GM19328 (cell line): ENCODE data around the gene C19orf25.

Experiments
- ATAC-seq: cut with Tn5 transposase; IDR thresholded peaks from one replicate; pipeline ENCODE4 v1.9.1; 2021; ENCODE audit warnings: mild to moderate bottlenecking, moderate library complexity; ENCODE audit not compliant: unreplicated experiment

The C19orf25 gene

DNA sequence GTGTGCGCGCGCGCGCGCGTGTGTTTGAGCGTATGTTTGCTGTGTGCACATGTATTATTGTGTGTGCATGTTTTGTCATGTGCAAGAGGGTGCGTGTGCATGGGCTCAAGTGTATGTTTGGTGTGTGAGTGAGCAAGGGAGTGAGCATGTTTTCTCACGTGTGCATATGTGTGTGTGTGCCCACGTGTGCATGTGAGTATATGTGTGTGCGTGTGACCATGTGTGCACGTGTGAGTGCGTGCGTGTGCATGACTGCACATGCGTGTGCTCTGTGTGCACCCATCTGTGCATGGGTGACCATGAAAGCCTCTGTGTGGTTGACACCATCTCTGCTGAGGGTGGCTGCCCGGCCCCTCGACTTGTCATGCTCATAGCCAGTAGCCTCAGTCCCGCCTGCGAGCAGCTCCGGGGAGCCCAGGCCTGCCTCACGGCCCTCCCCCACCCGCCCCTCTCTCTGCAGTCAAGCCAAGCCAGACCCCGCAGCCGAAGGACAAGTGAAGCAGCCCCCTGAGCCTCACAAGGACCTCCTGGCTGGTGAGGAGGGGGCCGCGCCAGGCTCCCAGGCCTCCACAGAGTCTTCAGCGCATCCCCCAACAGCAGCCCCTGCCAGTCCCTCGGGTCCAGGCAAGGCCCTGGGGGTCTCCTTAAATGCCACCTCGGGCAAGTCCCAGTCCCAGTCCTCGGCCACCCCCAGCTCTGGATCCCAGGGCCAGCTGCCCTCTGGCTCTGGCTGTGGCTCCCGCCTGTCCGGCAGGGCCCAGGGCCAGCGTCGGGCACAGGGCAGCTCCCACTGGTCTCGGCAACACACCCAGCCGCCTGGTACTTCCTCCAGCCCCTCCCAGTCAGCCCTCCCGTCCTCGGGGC is 17.9 kb upstream of the C19orf25 start:
- no peak for ATAC-seq

DNA sequence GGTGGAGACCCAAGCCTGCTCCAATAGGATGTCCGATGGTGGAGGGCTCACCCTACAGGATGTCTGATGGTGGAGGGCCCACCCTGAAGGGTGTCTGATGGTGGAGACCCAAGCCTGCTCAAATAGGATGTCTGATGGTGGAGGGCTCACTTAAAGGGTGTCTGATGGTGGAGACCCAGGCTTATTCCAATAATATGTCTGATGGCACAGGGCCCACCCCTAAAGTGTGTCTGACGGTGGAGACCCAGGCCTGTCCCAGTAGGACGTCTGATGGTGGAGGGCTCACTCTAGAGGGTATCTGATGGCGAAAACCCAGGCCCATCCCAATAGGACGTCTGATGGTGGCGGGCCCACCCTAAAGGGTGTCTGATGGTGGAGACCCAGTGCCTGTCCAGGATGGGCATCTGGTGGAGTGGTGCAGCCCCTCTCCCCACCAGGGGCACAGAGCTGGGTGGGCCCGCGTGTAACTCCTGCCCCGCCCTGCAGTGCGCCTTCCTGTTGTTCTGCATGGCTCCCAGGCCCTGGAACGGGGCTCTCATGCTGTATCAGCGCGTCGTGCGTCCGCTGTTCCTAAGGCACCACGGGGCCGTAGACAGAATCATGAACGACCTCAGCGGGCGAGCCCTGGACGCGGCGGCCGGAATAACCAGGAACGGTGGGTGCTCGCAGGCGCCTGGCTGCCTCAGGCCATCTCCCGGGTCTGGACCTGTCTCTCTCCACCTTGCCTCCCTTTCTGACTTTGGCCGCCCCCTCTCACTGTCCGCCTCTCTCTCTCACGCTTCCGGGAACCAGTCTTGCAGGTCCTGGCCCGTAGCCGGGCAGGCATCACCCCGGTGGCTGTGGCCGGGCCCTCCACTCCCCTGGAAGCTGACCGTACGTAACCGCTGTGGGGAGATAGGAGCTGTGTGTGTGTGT is 17.0 kb upstream of the C19orf25 start:
- ATAC-seq = no peak

DNA sequence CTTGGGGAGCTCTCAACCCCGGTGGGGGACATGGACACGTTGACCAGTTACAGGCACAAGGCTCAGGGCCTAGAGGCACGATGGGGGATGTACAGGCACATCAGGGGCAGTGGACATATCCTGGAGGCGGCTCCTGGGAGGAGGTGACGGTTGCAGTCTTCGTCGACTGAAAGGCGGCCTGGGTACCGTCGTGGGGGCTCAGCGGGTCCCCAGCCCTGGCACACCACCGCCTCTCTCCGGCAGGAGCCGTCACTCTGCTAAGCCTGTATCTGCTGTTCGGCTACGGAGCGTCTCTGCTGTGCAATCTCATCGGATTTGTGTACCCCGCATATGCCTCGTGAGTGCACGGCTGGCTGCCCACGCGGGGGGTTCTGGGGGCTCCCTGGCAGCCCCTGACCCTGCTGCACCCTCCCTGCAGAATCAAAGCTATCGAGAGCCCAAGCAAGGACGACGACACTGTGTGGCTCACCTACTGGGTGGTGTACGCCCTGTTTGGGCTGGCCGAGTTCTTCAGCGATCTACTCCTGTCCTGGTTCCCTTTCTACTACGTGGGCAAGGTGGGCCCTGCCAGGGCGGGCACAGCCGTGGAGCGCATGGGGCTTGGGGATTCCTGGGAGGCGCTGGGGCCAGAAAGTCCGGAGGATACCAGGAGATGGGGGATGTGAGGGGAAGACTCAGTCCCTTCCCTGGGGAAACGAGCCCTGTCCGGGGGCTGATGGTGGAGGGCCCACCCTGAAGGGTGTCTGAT is 16.2 kb upstream of the C19orf25 start:
- no peak for ATAC-seq

DNA sequence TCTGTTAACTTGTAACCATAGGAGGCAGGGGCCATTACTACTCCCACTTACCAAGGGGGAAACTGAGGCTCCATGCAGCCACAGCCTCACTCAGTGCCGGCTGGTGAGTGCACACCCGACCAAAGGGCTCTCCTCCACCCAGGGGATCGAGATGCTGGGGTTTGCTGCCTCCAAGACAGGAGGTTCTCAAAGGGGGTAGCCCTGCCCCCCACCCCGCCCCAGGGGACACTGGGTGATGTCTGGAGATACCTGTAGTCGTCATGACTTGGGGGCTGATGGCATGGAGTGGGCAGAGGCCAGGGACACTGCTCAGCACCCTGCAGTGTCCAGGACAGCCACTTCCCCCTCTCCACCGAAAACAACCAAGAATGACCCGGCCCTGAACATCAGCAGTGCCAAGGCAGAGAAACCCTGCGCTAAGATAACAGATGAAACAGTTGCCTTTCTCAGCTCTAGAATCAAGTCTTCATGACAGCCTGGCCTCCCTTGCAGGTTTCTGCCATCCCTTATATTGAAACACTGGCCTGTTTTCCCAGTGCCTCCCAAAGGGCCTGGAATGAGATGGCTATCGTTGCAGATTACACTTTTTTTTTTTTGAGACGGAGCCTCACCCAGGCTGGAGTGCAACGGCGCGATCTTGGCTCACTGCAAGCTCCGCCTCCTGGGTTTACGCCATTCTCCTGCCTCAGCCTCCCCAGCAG is 15.2 kb upstream of the C19orf25 start:
- ATAC-seq = no peak

DNA sequence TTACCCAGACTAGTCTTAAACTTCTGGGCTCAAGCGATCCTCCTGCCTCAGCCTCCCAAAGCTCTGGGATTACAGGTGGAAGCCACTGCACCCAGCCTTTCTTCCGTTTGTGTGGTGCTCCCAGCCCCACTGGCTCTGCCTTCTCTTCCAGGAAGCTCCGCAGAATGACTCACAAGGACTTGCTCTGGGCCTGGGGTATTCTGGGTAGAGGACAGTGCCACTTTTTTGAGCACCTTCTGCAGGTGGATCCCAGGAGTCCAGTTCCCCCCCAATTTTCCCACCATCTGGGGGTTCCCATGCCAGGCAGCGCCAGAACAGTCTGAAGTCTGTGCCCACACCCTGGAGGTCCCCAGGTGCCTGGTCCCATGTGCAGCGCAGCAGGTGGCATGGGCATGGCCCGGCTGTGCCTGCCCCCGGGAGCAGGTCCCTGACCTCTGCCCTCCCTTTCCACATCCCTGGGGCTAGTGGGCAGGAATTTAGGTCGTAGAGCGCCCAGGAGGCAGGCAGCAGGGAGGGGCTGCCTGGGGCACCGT is 13.5 kb upstream of the C19orf25 start:
- ATAC-seq = no peak

DNA sequence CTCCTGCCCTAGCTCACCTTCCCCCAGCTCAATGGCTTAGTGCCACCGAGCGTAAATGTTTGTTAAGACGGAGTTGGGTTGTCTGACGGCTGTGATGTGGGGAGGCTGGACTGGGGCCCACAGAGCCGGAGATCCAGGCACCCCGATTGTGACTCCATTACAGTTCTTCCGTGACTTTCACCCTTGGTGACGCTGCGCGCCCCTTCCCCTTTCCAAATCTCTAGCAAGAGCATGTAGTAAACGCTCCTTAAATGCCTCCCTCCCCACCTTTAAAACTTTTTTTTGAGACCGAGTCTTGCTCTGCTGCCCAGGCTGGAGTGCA is 12.8 kb upstream of the C19orf25 start:
- ATAC-seq = no peak

DNA sequence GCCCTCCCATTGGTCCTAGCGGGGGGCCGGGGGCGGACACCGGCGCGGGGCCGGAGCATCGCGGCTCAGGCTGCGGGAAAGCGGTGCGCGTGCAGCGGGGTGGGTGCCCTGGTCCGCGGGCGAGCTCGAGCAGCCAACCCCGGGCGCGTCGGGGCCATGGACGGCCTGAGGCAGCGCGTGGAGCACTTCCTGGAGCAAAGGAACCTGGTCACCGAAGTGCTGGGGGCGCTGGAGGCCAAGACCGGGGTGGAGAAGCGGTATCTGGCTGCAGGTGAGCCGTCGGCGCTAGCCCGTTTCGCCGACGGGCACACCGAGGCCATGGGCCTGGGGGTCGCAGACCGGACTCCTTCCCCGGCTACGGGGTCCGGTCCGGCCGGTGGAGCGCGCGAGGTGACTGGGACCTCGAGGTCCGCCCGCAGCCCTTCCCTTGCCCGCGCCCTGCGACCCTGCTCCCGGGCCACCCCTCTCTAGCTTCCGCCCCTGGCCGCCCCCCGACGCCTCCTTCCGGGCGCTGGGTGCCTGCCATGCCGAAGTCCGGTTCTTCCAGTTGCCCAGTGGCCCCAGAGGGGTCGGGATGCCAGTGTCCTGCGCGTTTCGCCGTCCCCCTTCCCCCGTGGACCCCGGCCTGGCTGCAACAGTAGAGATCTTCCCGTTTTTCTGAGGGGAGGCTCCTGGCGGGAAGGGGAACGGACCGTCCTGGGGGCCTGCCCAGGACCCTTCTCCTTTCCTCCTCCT is 12.3 kb upstream of the C19orf25 start, which contains the start of gene REEP6:
Gene REEP6, plus strand, starts transcription at position 68 of the 735 bp plus-strand sequence. Its CDS starts 89 bp downstream, at position 157.
- no peak for ATAC-seq

DNA sequence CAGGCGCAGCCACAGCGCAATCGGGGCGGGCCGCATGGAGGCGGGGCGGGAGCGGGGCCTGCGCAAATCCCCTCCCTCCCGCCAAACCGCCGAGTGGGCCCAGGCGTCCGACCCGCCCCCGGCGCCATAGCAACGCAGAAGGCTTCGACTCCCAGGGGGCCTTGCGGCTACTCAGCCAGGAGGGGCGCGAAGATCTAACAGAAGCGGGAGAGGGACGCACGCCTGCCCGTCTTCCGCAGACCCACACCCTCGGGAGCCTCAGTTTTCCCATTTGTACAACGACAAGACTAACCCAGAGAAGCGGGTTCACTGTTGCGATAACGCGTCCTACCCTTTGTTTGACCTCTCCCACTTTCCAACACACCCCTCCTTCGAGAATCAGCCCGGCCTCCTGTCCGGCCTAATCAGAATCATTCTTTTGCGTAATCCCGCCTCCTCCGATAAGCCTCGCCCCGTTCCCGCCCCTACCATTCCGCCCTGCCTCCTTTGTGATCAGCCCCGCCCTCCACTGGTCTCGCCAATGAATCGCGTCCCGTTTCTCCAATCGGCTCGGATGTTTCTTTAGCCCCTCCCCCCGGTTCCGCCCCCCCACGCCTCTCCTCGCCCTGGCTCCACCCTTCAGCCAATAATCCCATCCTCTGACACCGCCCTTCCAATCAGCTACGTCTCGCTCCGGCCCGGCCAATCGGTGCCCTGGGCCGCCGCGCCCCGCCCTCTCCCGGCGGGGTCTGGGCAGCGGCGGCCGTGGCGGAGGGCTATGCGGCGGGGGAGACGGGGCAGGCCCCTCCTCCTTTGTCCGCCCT is 11.5 kb upstream of the C19orf25 start, which contains the start of gene PCSK4:
Gene PCSK4, minus strand, starts transcription at position 40 of the 803 bp plus-strand sequence. Its CDS starts 4 bp downstream, at position 36.
- peak; percentile 81 for ATAC-seq

DNA sequence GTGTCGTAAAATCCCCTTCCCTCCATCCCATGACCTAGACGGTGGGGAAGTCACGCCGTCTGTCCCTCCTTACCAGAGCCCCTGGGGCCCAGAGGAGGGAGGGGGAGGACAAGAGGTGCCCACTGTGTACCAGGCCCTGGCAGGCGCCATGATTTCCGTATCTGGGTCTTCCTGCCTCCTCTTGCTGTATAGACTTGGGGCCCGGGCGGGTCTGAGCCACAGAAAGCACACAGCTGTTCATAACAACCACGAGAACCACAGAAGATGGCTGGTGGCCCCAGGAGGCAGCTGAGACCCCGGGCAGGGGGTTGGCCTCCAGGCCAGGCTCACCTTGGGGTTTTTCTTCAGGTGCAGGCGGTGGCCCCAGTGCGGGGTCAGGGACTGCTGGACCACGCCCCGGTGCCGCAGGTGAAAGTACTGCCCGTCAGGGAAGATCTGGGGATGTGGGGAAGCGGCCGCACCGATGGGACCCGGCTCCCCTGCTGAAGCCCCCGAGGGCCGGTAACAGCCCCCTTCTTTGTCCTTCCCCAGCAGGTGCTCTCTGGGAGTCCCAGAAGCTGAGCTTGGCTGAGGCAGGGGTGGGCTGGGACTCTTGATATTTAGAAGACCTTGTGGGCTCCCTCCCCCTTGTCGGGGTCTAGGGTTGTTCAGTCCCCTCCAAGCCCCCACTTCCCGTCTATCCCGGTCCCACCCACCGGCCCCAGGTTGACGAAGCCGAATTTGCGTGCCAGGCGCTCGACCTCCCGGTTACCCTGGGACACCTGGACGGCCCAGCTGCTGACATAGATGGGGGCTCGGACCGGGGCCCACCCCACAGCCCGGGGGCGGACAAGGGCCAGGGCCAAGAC is 10.7 kb upstream of the C19orf25 start:
- ATAC-seq = no peak

DNA sequence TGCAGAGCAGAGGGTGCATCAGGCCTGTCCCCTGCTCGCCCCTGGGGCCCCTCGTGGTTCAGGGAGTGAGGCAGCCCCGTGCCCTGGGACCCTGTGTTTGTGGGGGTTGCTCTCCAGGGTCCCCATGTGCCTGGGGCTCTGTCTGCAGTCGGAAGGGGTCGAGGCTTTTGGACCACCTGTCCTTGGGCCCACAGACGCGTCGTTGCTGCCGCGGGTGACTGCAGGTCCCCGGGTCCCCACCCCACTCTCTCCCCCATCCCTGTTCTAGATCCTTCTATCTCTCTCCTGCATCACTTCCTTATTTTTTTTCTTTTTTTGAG is 9.2 kb upstream of the C19orf25 start:
- no peak for ATAC-seq

DNA sequence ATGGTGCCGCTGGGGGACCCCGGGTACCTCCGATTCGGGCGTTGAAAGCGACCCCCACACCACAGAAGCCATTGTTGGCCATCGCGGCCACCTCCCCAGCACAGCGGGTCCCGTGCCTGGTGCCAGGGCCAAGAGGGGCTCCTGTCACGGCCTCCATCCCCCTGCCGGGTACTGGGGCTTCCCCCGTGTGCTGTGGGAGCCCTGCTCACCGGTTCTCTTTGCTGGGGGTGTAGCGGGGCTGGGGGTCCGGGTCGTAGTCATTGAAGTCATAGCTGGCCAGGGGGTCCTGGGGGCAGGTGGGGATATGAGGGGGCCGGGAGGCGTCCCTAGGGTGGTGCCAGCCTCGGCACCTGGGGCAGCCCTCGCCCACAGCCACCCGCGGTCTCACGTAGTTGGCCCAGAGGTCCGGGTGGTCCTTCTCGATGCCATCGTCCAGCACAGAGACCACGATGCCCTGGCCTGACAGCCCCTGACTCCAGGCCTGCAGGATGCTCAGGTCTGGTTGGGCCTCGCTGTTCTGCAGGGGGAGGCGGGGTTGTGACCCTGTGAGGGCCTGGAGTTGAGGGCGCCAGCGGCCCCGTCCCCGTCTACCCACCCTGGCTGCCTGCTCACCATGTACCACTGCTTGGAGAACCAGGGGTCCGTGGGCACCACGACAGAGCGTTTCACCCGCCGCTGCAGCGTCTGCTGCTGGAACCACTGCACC is 8.7 kb upstream of the C19orf25 start:
- no peak for ATAC-seq

DNA sequence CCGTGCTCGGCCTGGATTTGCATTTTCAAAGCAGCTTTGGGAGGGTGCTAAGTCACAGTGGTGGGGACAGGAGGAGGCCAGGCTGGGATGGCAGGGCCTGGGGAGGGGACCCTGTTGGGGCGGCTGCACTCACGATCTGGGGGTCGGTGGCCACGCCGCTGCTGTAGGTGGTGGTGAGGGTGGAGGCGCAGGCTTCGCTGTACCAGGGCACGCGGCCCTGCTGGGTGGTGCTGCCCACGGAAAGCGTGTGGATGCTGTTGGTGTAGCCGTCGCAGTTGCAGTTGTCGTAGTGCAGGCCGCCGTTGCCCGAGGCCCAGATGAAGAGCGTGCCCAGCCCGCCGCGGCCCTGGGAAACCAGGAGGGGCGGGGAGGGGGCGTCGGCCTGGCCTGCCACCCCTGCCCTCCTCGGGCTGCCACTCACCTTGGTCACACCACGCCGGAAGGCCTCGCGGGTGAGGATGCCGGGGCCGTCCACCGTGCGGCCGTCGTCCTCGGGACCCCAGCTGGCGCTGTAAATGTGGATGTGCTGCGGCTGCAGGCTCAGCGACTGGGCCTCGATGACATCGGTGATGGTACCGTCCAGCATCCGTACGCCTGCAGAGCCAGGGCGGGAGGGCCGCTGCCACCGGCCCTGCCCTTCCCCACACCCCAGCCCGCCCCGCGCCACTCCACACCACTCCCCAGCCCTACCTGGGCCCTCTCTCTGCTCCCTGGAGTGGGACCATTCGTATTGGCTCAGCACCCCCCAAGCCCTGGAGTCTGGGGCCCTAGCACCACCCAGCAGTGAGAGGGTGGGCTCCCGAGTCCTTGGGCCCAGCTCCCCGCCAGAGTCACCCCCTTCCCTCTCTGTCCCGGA is 7.9 kb upstream of the C19orf25 start:
- ATAC-seq = no peak

DNA sequence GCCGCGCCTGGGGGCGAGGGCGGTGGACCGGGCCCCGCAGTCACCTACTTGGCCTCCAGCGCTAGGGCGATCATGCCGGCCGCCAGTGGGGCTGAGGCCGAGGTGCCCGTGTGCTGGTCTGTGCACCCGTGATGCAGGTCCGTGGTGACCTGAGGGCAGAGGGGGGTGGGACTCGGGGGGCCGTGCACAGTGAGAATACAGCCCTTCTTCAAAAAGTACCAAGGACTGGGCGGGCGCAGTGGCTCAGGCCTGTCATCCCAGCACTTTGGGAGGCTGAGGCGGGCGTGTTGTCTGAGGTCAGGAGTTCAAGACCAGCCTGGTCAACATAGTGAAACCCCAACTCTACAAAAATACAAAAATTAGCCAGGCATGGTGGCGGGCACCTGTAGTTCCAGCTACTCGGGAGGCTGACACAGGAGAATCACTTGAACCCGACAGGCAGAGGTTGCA is 5.0 kb upstream of the C19orf25 start:
- ATAC-seq = no peak

DNA sequence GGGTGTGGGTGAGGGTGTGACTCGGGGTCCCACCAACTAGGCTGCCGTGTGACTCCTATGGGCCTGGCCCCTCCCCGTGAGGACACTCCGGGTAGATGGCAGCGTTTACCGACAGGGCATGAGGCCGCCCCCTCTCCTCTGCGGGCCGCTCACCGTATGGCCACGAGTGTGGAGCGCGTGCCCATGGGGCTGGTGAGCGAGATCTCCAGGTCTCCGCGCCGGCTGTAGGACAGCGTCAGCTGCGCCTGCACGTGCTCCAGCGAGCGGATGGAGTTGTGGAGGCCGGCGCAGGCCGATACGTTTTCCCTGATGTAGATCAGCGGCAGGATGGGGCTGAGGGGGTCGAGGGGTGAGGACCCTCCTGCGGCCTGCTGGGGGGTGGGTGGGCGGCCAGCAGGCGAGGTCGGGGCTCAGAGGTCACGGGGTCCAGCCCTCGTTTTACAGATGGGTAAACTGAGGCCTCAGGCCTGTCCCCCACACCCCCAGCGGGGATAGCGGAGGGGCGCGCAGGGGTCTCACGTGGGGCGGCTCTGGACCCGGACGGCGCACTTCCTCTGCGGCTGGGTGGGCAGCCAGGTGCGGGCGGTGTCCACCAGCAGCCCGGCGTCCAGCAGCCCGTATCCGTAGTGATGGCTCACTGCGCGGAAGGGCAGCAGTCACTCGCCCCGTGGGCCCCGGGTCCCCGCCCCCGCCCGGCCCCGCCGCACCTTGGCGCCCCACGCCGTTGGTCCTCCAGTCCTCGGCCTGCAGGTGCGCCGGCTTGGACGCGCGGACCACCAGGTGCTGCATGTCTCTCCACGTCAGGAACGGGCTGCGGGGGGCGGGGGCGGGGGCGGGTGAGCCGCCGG is 4.3 kb upstream of the C19orf25 start:
- ATAC-seq = no peak

DNA sequence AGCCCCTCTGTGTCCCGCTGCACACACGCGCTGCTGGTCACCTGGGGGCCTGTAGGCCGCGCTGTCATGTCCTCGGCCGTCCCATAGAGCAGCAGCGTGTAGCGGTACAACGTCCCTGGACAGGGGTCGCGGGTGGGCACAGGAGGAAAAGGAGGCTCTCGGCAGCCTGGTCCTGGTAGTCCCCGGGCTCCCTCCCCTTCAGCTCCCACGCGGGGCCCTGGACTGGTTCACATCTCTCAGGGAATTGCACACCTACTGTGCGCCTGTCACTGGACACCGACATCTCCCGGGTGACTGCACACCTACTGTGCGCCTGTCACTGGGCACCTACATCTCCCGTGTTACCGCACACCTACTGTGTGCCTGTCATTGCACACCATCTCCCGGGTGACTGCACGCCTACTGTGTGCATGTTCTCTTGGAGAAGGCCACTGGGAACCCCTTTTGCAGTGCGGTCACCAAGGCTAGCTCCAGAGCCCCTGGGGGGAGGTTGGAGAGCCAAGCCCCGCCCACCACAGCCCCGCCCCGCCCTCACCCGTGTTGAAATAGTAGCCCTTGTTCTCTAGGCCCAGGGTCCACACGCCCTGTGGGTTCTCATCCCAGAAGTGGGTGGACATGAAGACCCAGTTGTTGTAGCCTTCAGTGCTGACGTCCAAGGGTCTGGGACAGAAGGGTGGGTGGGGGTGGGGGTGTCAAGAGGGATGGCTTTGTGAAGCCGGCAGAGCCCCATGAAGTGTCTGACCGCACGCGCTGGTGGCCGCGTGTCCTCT is 3.5 kb upstream of the C19orf25 start:
- ATAC-seq = no peak
